ENCODE results near the gene MVK.

MVK gene

DNA sequence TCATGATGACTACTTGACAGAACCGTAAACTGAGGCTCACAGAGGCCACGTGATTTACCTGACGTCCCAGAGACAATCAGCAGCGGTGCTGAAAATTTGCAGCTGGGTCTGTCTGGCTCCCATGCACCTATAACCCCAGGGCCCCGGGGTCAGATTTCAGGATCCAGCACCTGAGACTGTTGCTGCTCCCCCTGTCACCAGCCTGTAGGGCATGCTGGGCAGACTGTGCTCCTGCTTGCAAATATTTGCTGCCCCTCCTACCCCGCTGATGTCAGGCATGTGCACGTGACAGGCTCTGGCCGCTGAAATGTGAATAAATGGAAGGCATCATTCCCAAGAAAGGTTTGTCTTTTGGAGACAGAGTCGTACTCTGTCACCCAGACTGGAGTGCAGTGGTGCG, 6.3 kb upstream of the MVK start:
- Mint-ChIP-seq H3K27me3 (no peaks in the 10 kb centered on the region), H3K27ac (no peak overlapping the region), H3K4me1 (ENCODE audit: low read depth) (peaks cover 6% of the 10 kb centered on the region), H3K4me3 (no peak overlapping the region), H3K36me3 (ENCODE audit: low read depth) (peaks cover 93% of the 10 kb centered on the region), H3K9me3 (peaks cover 3% of the 10 kb centered on the region)
- DNase-seq: no peak

DNA sequence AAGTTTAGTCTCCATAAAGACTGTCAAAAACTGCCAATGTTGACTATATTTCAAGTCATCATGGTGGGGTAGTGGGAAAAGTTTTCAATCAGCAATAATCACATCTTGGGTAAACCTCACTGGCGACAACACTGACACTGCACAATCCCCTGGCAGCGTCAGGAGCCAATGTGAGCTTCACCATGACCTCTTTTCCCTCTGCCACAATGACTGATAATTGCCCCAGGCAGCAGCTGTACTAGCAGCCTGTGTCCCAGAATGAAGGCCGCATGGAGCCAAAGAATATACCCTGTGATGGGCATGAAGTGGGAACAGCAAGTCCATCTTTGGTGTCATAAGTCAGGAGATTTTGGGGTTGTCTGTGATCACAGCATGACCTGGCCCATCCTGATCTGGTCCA, 5.6 kb upstream of the MVK start:
- H3K4me3 Mint-ChIP-seq: no peak overlapping the region
- no peaks in the 10 kb centered on the region for H3K27me3 Mint-ChIP-seq
- H3K4me1 Mint-ChIP-seq (ENCODE audit: low read depth): peaks cover 13% of the 10 kb centered on the region
- peak overlapping the region; percentile 12 for H3K27ac Mint-ChIP-seq
- H3K9me3 Mint-ChIP-seq: no peaks in the 10 kb centered on the region
- no peak for DNase-seq
- H3K36me3 Mint-ChIP-seq (ENCODE audit: low read depth): peaks cover 92% of the 10 kb centered on the region

GRCh38 chr12:109568486-109568885, 5.1 kb upstream of the MVK start:
- peak overlapping the region; percentile 12 for H3K27ac Mint-ChIP-seq
- H3K4me3 Mint-ChIP-seq: no peak overlapping the region
- peaks cover 91% of the 10 kb centered on the region for H3K36me3 Mint-ChIP-seq (ENCODE audit: low read depth)

GRCh38 chr12:109571773-109572505, 1.7 kb upstream of the MVK start:
- H3K27ac Mint-ChIP-seq: peak overlapping the region; percentile 98
- no peaks in the 10 kb centered on the region for H3K9me3 Mint-ChIP-seq
- H3K4me3 Mint-ChIP-seq: peak overlapping the region; percentile 87
- no peaks in the 10 kb centered on the region for H3K27me3 Mint-ChIP-seq
- no peak for DNase-seq
- H3K36me3 Mint-ChIP-seq (ENCODE audit: low read depth): peaks cover 74% of the 10 kb centered on the region
- peaks cover 29% of the 10 kb centered on the region for H3K4me1 Mint-ChIP-seq (ENCODE audit: low read depth)

More at GRCh38 chr12:109568486-109568885, 5.1 kb upstream of the MVK start:
- Mint-ChIP-seq H3K9me3 (no peaks in the 10 kb centered on the region), H3K27me3 (no peaks in the 10 kb centered on the region), H3K4me1 (ENCODE audit: low read depth) (peaks cover 16% of the 10 kb centered on the region)
- DNase-seq: no peak

- H3K9me3 Mint-ChIP-seq: no peaks in the 10 kb centered on the region
- DNase-seq: no peak
- peak overlapping the region; percentile 87 for H3K4me3 Mint-ChIP-seq
- no peaks in the 10 kb centered on the region for H3K27me3 Mint-ChIP-seq
- peak overlapping the region; percentile 98 for H3K27ac Mint-ChIP-seq
- H3K4me1 Mint-ChIP-seq (ENCODE audit: low read depth): peaks cover 29% of the 10 kb centered on the region
- peaks cover 74% of the 10 kb centered on the region for H3K36me3 Mint-ChIP-seq (ENCODE audit: low read depth)
Observed at GRCh38 chr12:109572506-109572845, 1.1 kb upstream of the MVK start.

DNA sequence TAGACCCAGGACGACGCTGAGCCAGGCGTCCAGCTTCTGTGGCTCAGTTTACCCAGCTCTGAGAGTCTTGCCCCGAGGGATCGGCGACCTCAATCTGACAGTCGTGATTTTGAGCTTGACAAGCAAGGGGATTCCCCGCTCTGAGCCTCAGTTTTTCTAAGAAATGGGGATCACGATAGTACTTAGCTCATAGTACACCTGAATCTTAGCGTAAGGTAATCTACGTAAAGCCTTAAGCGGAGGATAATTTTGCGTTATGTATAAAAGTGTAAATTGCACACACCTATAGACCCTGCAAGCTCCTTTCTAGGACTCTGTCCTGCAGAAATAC, 285 bp downstream of the MVK start:
- peak overlapping the region; percentile 98 for H3K27ac Mint-ChIP-seq
- peaks cover 29% of the 10 kb centered on the region for H3K4me1 Mint-ChIP-seq (ENCODE audit: low read depth)
- no peaks in the 10 kb centered on the region for H3K27me3 Mint-ChIP-seq
- DNase-seq: no peak
- peak overlapping the region; percentile 87 for H3K4me3 Mint-ChIP-seq
- no peaks in the 10 kb centered on the region for H3K9me3 Mint-ChIP-seq
- H3K36me3 Mint-ChIP-seq (ENCODE audit: low read depth): peaks cover 75% of the 10 kb centered on the region

DNA sequence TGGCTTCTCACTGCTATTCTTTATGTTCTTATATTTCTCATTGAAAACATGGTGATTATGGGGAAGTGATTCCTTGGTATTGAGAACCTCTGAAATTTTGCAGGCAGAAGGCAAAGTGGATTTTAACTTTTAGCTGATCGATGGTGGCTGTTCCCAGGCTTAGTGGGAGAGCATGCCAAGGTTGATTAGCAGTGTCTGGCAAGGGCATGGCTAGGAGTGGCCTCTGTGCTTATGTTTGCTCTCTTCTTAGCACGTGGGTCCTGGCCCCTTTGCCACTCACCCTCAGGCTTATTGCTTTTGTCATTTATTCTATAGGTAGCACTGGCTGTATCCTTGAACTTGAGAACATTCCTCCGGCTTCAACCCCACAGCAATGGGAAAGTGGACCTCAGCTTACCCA, 2.1 kb downstream of the MVK start:
- H3K4me1 Mint-ChIP-seq (ENCODE audit: low read depth): peaks cover 29% of the 10 kb centered on the region
- H3K36me3 Mint-ChIP-seq (ENCODE audit: low read depth): peaks cover 73% of the 10 kb centered on the region
- no peaks in the 10 kb centered on the region for H3K27me3 Mint-ChIP-seq
- H3K4me3 Mint-ChIP-seq: no peak overlapping the region
- no peaks in the 10 kb centered on the region for H3K9me3 Mint-ChIP-seq
- no peak overlapping the region for H3K27ac Mint-ChIP-seq
- DNase-seq: no peak

GRCh38 chr12:109577311-109577710, 3.7 kb downstream of the MVK start:
- no peak for DNase-seq
- Mint-ChIP-seq H3K36me3 (ENCODE audit: low read depth) (peaks cover 78% of the 10 kb centered on the region), H3K9me3 (no peaks in the 10 kb centered on the region), H3K27ac (no peak overlapping the region), H3K27me3 (no peaks in the 10 kb centered on the region), H3K4me1 (ENCODE audit: low read depth) (peaks cover 23% of the 10 kb centered on the region), H3K4me3 (no peak overlapping the region)

DNA sequence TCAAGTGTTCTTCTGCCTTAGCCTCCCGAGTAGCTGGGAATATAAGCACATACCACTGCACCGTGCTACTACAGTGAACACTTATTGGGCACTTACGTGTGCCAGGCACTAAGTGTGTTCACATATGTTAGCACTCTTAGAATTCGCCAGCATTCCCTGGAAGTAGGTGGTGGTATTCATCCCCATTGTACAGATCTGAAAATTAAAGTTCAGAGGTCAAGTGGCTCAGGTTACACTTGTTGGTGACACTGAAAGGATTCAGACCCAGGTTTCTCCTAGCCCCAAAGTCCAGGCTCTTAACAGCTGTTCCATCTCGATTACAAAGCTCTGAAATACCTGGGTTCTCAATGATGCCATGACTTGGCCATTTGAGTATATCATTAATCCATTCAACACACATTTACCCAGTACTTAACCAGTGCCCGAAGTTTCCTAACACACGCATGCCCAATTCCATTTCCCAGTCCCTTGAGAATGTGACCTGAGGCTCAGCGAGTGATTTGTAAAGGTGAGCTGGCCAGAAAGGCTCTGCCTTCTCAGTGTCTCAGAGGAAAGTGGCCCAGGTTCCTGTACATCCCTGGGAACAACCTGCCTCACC, 4.8 kb downstream of the MVK start:
- no peak overlapping the region for H3K4me3 Mint-ChIP-seq
- H3K9me3 Mint-ChIP-seq: no peaks in the 10 kb centered on the region
- peaks cover 13% of the 10 kb centered on the region for H3K4me1 Mint-ChIP-seq (ENCODE audit: low read depth)
- DNase-seq: no peak
- peaks cover 72% of the 10 kb centered on the region for H3K36me3 Mint-ChIP-seq (ENCODE audit: low read depth)
- no peak overlapping the region for H3K27ac Mint-ChIP-seq
- no peaks in the 10 kb centered on the region for H3K27me3 Mint-ChIP-seq

DNA sequence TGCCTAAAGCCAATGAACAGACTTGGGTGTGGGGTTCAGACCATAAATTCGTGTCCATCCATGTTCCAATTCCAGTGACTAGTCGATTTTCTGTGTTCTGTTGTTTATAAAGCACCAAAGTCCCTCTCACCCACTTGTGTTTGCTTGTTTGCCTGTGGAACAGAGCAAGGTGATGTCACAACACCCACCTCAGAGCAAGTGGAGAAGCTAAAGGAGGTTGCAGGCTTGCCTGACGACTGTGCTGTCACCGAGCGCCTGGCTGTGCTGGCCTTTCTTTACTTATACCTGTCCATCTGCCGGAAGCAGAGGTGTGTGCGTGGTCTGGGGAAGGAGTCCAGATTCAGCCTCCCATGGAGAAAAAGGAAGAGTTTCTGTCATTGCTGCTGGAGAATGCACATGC, 6.0 kb downstream of the MVK start:
- Mint-ChIP-seq H3K27ac (no peak overlapping the region), H3K27me3 (no peaks in the 10 kb centered on the region), H3K4me1 (ENCODE audit: low read depth) (peaks cover 5% of the 10 kb centered on the region), H3K4me3 (no peak overlapping the region), H3K9me3 (no peaks in the 10 kb centered on the region), H3K36me3 (ENCODE audit: low read depth) (peaks cover 79% of the 10 kb centered on the region)
- no peak for DNase-seq

DNA sequence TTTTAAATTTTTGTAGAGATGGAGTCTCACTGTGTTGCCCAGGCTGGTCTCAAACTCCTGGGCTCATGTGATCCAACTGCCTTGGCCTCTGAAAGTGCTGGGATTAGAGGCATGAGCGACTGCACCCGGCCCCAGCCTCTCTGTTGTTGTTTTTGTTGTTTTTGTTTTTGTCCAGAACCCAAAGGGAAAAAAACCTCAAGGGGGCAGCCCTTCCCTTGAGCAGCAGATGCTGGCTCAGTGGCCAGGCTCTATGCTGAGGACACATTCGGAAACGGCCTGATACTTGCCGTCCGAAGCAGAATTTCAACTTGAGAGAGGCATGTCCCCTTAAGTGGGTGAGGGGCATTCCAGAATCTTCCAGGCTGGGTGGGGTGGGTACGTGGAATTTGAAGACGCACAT, 6.7 kb downstream of the MVK start:
- H3K4me3 Mint-ChIP-seq: no peak overlapping the region
- peaks cover 80% of the 10 kb centered on the region for H3K36me3 Mint-ChIP-seq (ENCODE audit: low read depth)
- H3K9me3 Mint-ChIP-seq: no peaks in the 10 kb centered on the region
- DNase-seq: no peak
- no peaks in the 10 kb centered on the region for H3K4me1 Mint-ChIP-seq (ENCODE audit: low read depth)
- H3K27me3 Mint-ChIP-seq: no peaks in the 10 kb centered on the region
- H3K27ac Mint-ChIP-seq: no peak overlapping the region

DNA sequence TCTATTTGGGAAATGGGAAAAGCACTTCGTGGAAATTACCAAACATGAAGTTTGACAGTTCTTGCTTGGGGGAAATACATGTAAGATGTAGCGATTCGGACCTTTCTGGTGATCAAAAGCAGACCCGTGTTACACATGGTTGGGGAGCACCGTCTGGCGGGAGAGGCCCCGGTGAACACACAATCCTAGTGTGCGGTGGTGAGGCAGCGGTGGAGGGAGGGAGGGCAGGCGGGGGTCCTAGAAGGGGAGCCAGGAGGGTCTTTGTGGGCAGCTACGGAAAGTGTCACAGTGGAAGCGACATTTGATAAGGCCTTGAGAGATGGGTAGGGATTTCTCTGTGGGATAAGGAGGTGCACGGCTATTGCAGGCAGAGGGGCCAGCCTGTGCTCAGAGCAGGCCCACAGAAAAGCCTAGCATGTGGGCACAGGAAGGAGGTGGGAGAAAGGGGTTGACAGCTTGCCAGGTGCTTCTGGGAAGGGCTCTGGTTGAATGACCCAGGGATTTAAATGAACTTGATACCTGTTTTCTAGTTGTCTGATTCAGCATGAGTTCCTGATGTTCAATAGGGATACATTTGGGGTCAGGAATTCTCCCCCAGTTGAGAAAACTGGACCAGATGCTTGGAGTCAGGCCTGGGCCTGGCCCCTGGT, 7.2 kb downstream of the MVK start:
- peaks cover 76% of the 10 kb centered on the region for H3K36me3 Mint-ChIP-seq (ENCODE audit: low read depth)
- no peaks in the 10 kb centered on the region for H3K27me3 Mint-ChIP-seq
- H3K27ac Mint-ChIP-seq: no peak overlapping the region
- DNase-seq: no peak
- no peaks in the 10 kb centered on the region for H3K9me3 Mint-ChIP-seq
- H3K4me3 Mint-ChIP-seq: no peak overlapping the region
- no peaks in the 10 kb centered on the region for H3K4me1 Mint-ChIP-seq (ENCODE audit: low read depth)

- no peak overlapping the region for H3K4me3 Mint-ChIP-seq
- H3K4me1 Mint-ChIP-seq (ENCODE audit: low read depth): no peaks in the 10 kb centered on the region
- H3K27ac Mint-ChIP-seq: no peak overlapping the region
- H3K9me3 Mint-ChIP-seq: no peaks in the 10 kb centered on the region
- peaks cover 73% of the 10 kb centered on the region for H3K36me3 Mint-ChIP-seq (ENCODE audit: low read depth)
- H3K27me3 Mint-ChIP-seq: no peaks in the 10 kb centered on the region
- DNase-seq: no peak
Observed at GRCh38 chr12:109581334-109581691, 7.7 kb downstream of the MVK start.

DNA sequence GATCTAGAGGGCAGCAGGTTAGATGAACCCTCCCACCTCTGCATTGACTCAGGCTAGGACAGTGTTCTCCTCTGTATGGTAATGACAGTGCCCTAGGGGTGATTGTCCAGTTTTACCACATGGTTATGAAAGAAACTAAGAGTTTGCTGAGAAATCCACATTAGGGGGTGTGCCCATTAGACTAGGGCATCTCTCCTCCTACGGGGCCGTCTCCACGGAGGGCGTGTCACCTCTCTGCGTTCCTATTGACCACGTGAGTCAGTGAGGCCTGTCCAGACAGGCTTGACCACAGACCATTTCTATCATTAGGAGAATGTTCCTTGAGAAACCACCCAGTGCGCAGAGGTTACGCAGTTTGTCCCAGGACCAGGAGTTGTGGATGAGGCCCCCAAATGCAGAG, 8.3 kb downstream of the MVK start:
- H3K27ac Mint-ChIP-seq: no peak overlapping the region
- H3K4me3 Mint-ChIP-seq: no peak overlapping the region
- no peaks in the 10 kb centered on the region for H3K4me1 Mint-ChIP-seq (ENCODE audit: low read depth)
- no peaks in the 10 kb centered on the region for H3K9me3 Mint-ChIP-seq
- no peaks in the 10 kb centered on the region for H3K27me3 Mint-ChIP-seq
- no peak for DNase-seq
- H3K36me3 Mint-ChIP-seq (ENCODE audit: low read depth): peaks cover 75% of the 10 kb centered on the region

GRCh38 chr12:109582636-109583035, 9.0 kb downstream of the MVK start:
- Mint-ChIP-seq H3K27ac (no peak overlapping the region), H3K4me3 (no peak overlapping the region), H3K9me3 (no peaks in the 10 kb centered on the region), H3K36me3 (ENCODE audit: low read depth) (peaks cover 74% of the 10 kb centered on the region), H3K4me1 (ENCODE audit: low read depth) (no peaks in the 10 kb centered on the region), H3K27me3 (no peaks in the 10 kb centered on the region)
- DNase-seq: no peak
